Endothelial cell of umbilical vein (primary cell): ENCODE data around the gene SMPD1. TPM values are rescaled to one million over a fixed set of nuclear protein-coding genes. Genes with fewer than 3 reads are reported as not detected.

Source experiments
- BruUV-seq: library from RNA; stranded (reverse); fragments of 400-500 nt; replicated peaks from 2 replicates; lab custom pipeline; 2021; lab: Mats Ljungman, UMichigan
- CTCF ChIA-PET: fragments of 300-600, 350-600 bp; sonication (Branson Sonifier 250); formaldehyde crosslinking; loops from one replicate; lab custom pipeline; 2021; ENCODE audit warnings: antibody characterized with exemption, inconsistent platforms; lab: Charles Lee
- POLR2A ChIA-PET: fragments of 300-600, 350-600 bp; sonication (Branson Sonifier 250); formaldehyde crosslinking; loops from one replicate; lab custom pipeline; 2021; ENCODE audit warnings: antibody characterized with exemption, inconsistent platforms; lab: Charles Lee
- DNase-seq: peaks from one replicate; pipeline ENCODE4 v3.0.0-alpha.2; 2011; ENCODE audit warnings: low read depth, low spot score
- FAIRE-seq: peaks from 2 replicates; lab custom pipeline; 2011; peaks lifted over from hg19 to GRCh38; lab: Jason Lieb, UNC
- H2AFZ ChIP-seq: 2 replicates; pipeline ENCODE4 v1.6.0; 2012; ENCODE audit warnings: low read depth, low read length, control low read depth, inconsistent platforms
- H3K27ac ChIP-seq: 2 replicates; pipeline ENCODE4 v1.5.1; 2011; ENCODE audit warnings: low read depth, mild to moderate bottlenecking, control low read depth, low read length, moderate library complexity; ENCODE audit not compliant: insufficient read depth
- H3K27me3 ChIP-seq, 2 experiments: 2 replicates each; pipeline versions ENCODE4 v1.6.0 to v1.6.1; 2011; ENCODE audit warnings: low read length in 2 of 2, mixed read lengths in 1 of 2; ENCODE audit not compliant: control insufficient read depth in 2 of 2, insufficient read depth in 2 of 2
- H3K36me3 ChIP-seq, 2 experiments: 2 replicates in 1 of 2; 3 replicates in 1 of 2; pipeline ENCODE4 v1.5.1; 2011; ENCODE audit warnings: low read length in 2 of 2, mild to moderate bottlenecking in 1 of 2, moderate library complexity in 1 of 2; ENCODE audit not compliant: control insufficient read depth in 2 of 2, insufficient read depth in 2 of 2; ENCODE audit errors: extremely low read depth in 1 of 2
- H3K4me1 ChIP-seq: 3 replicates; pipeline ENCODE4 v1.5.1; 2011; ENCODE audit warnings: mild to moderate bottlenecking, low read length; ENCODE audit not compliant: control insufficient read depth, insufficient read depth; ENCODE audit errors: extremely low read depth
- H3K4me2 ChIP-seq: 2 replicates; pipeline ENCODE4 v1.6.1; 2011; ENCODE audit warnings: low read length, control low read depth, mixed read lengths; ENCODE audit not compliant: insufficient read depth
- H3K4me3 ChIP-seq, 3 experiments: fragments of 200-600 bp in 1 of 3; sonication (generic), shearing (Covaris generic) in 1 of 3; replicated peaks in 1 of 3; 2 replicates each; pipeline ENCODE4 v1.5.1; 2011 to 2016; ENCODE audit warnings: control low read depth in 3 of 3, low read length in 3 of 3, mild to moderate bottlenecking in 2 of 3, inconsistent platforms in 1 of 3, low read depth in 1 of 3, moderate library complexity in 1 of 3; ENCODE audit not compliant: insufficient read depth in 1 of 3
- H3K79me2 ChIP-seq: 2 replicates; pipeline ENCODE4 v1.6.0; 2012; ENCODE audit warnings: low read length, inconsistent platforms; ENCODE audit not compliant: control insufficient read depth, insufficient read depth
- H3K9ac ChIP-seq: replicated peaks from 2 replicates; pipeline ENCODE3; 2011; ENCODE audit warnings: low read length, control low read depth; ENCODE audit not compliant: insufficient read depth; ENCODE audit errors: extremely low read depth
- H3K9me1 ChIP-seq: replicated peaks from 3 replicates; pipeline ENCODE4 v1.6.0; 2011; ENCODE audit warnings: mild to moderate bottlenecking, low read length; ENCODE audit not compliant: control insufficient read depth, insufficient read depth; ENCODE audit errors: extremely low read depth
- H3K9me3 ChIP-seq: replicated peaks from 2 replicates; pipeline ENCODE4 v1.5.1; 2012; ENCODE audit warnings: low read length, inconsistent platforms; ENCODE audit not compliant: control insufficient read depth, insufficient read depth
- H4K20me1 ChIP-seq: replicated peaks from 2 replicates; pipeline ENCODE3; 2011; ENCODE audit warnings: mild to moderate bottlenecking, low read length; ENCODE audit not compliant: control insufficient read depth, insufficient read depth; ENCODE audit errors: extremely low read depth
- EZH2 ChIP-seq: IDR thresholded peaks from 2 replicates; pipeline ENCODE4 v1.6.1; 2012; ENCODE audit warnings: borderline replicate concordance, low read depth, mild to moderate bottlenecking, moderate library complexity, low read length, inconsistent platforms; ENCODE audit not compliant: severe bottlenecking
- GATA2 ChIP-seq: IDR thresholded peaks from 2 replicates; pipeline ENCODE4 v1.7.0; 2011; ENCODE audit warnings: low read depth, mild to moderate bottlenecking, moderate library complexity, mixed read lengths, low read length; ENCODE audit not compliant: insufficient read length, insufficient read depth
- JUN ChIP-seq: IDR thresholded peaks from 2 replicates; pipeline ENCODE4 v1.6.1; 2011; ENCODE audit warnings: borderline replicate concordance, low read depth; ENCODE audit not compliant: insufficient read length, insufficient read depth
- POLR2A ChIP-seq: IDR thresholded peaks from 2 replicates; pipeline ENCODE4 v1.6.1; 2012; ENCODE audit warnings: low read depth, mild to moderate bottlenecking, control low read depth, low read length
- POLR2AphosphoS5 ChIP-seq: IDR thresholded peaks from 2 replicates; pipeline ENCODE4 v1.6.1; 2012; ENCODE audit warnings: low read depth, mild to moderate bottlenecking, control low read depth, low read length, moderate library complexity; ENCODE audit not compliant: insufficient read depth
- dilution Hi-C: fragments of 300-500 bp; cut with MboI; formaldehyde crosslinking; loops from one replicate; pipeline ENCODE4 v1.15.0; 2019; ENCODE audit warnings: low sequenced_read_pairs; ENCODE audit not compliant: extremely low pct_ligation_motif_present
- intact Hi-C: fragments of 100-400 bp; cut with micrococcal nuclease; formaldehyde crosslinking; loops from one replicate; pipeline ENCODE4 v1.10.0; 2022
- polyA plus RNA-seq, 4 experiments: library from polyadenylated mRNA; depleted of rRNA in 3 of 4; stranded (reverse) in 3 of 4; unstranded in 1 of 4; fragments of >200 nt; gene quantifications; 2 replicates each; pipeline versions ENCODE4 v1.2.1 to v1.2.3, GENCODE V29; 2011 to 2012; ENCODE audit warnings: missing spikeins in 1 of 4
- total RNA-seq: library from RNA; stranded (reverse); gene quantifications from 2 replicates; pipeline ENCODE4 v1.2.3, GENCODE V29; 2021
- TF ChIP-seq, protein P1 (sequence below), 2 donors: IDR thresholded peaks; 1 replicate in 1 of 2; 2 replicates in 1 of 2; pipeline ENCODE4 v1.5.1; 2011; ENCODE audit warnings: low read length in 2 of 2, mild to moderate bottlenecking in 2 of 2, moderate library complexity in 2 of 2, control low read depth in 1 of 2, inconsistent platforms in 1 of 2, low read depth in 1 of 2; ENCODE audit not compliant: insufficient read depth in 1 of 2; ENCODE audit errors: extremely low read depth in 1 of 2
- TF ChIP-seq, protein P2 (sequence below): IDR thresholded peaks from 2 replicates; pipeline ENCODE4 v1.6.1; 2011; ENCODE audit not compliant: insufficient read depth, insufficient read length

The SMPD1 gene
- total and polyA plus RNA-seq, 2 donors (not counting 3 experiments of a cell fraction or from before 2014, with no cell fraction given): 58.9 to 93.6 TPM

DNA sequence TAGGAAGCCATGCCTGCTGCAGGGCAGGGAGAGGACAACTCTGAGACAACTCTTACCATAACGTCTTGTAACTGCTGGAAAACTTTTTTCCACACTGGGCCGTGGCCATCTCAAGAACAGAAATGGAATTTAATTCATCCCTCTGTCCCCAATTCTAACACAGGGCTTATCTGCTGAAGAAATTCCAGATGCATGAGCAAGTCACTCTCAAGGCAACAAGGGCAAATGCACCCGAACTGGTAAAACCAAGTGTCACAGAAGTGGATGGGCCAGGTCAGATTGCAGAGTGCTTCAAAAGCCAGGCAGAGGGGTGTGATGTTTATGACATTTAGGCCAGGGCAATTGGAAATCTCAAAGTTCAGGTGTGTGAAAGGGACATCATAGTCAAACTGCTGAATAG is 7.4 kb downstream of the SMPD1 start:
- Histone ChIP-seq H3K4me3 (no peak overlapping the region), H3K9ac (no peak overlapping the region), H3K4me1 (no peaks in the 10 kb centered on the region), H3K9me1 (no peaks in the 10 kb centered on the region), H3K27me3 (no peaks in the 10 kb centered on the region), H4K20me1 (no peaks in the 10 kb centered on the region), H3K9me3 (no peaks in the 10 kb centered on the region), H3K79me2 (no peaks in the 10 kb centered on the region), H3K4me2 (no peak overlapping the region), H3K36me3 (peaks cover 0 to 13% of the 10 kb centered on the region in 2 experiments), H2AFZ (no peak overlapping the region), H3K27ac (no peak overlapping the region)
- POLR2A ChIA-PET: no interaction called here
- intact Hi-C loops (no loop called here), dilution Hi-C loops (no loop called here)
- DNase-seq (no peak), FAIRE-seq (no peak)
- CTCF ChIA-PET: interaction anchor here (2.4 to 3.2 kb wide), 2 partner anchors 18 to 46 kb away, joined by 7 to 14 read pairs; no protein-coding TSS in a partner anchor
- no TSS peak for BruUV-seq
- TF ChIP-seq JUN (no peak), POLR2A (no peak), POLR2AphosphoS5 (no peak), GATA2 (no peak), EZH2 (no peak)
- TF ChIP-seq, protein P1, sequence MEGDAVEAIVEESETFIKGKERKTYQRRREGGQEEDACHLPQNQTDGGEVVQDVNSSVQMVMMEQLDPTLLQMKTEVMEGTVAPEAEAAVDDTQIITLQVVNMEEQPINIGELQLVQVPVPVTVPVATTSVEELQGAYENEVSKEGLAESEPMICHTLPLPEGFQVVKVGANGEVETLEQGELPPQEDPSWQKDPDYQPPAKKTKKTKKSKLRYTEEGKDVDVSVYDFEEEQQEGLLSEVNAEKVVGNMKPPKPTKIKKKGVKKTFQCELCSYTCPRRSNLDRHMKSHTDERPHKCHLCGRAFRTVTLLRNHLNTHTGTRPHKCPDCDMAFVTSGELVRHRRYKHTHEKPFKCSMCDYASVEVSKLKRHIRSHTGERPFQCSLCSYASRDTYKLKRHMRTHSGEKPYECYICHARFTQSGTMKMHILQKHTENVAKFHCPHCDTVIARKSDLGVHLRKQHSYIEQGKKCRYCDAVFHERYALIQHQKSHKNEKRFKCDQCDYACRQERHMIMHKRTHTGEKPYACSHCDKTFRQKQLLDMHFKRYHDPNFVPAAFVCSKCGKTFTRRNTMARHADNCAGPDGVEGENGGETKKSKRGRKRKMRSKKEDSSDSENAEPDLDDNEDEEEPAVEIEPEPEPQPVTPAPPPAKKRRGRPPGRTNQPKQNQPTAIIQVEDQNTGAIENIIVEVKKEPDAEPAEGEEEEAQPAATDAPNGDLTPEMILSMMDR (IDR thresholded peaks at IDR 0.05; ENCODE audit: extremely low read depth in 1 of 2, insufficient read depth in 1 of 2, low read depth in 1 of 2, low read length in 2 of 2): no peak
- TF ChIP-seq, protein P2, sequence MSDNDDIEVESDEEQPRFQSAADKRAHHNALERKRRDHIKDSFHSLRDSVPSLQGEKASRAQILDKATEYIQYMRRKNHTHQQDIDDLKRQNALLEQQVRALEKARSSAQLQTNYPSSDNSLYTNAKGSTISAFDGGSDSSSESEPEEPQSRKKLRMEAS: no peak
